Stimulated activated CD8-positive, alpha-beta memory T cell treated with anti-CD3 and anti-CD28 coated beads, Interleukin-12 subunit alpha, Interleukin-12 subunit beta, amount 100 ng/mL, for 4 hours (primary cell): ENCODE measurements around the gene PECR.
"Not testable (repeated sequence)": the region's sequence is repeated elsewhere in the genome, so short reads cannot be mapped to it uniquely, and the experiment has no call there.

Experiments
- DNase-seq: peaks from one replicate; pipeline ENCODE4 v3.0.0-alpha.2; 2020; ENCODE audit warnings: low read depth

PECR gene

GRCh38 chr2:216002101-216002678 is 79.4 kb downstream of the PECR start:
- no peak for DNase-seq

- DNase-seq, result no peak
Measured at GRCh38 chr2:216001216-216002100, 80.2 kb downstream of the PECR start.

- no peak for DNase-seq
Measured at GRCh38 chr2:215998636-215999035, 83.0 kb downstream of the PECR start.

DNA sequence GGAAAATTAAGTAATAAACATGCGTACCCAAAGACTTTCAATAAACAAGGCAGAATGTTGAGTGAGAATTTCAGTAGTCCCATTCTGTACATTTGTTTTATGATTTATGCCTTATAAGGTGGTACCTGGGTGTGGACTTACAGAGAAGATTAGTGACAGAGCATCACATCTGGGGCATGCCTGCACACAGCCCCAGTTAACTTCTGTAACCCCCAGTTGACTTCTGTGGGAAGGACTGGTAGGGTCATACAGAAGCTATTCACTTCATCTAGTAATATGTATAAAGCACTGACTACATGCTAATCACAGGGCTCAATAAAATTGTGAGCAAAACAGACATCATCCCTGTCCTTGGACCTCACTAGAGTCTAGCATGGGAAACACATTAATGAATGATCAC is 84.4 kb downstream of the PECR start:
- no peak for DNase-seq

- no peak for DNase-seq
Measured at GRCh38 chr2:215994911-215995310, 86.7 kb downstream of the PECR start.

DNA sequence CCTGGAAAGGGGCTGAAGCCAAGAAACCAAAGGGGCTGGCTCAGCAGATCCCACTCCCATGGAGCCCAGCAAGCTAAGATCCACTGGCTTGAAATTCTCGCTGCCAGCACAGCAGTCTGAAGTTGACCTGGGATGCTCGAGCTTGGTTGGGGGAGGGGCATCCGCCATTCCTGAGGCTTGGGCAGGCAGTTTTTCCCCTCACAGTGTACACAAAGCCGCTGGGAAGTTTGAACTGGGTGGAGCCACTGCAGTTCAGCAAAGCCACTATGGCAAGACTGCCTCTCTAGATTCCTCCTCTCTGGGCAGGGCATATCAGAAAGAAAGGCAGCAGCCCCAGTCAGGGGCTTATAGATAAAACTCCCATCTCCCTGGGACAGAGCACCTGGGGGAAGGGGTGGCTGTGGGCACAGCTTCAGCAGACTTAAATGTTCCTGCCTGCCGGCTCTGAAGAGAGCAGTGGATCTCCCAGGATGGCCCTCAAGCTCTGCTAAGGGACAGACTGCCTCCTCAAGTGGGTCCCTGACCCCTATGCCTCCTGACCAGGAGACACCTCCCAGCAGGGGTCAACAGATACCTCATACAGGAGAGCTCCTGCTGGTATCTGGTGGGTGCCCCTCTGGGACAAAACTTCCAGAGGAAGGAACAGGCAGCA is 92.9 kb downstream of the PECR start:
- not testable (repeated sequence) for DNase-seq
